ENCODE results near the gene CASP4. TPM values are rescaled to one million over a fixed set of nuclear protein-coding genes. Genes with fewer than 3 reads are reported as not detected.
A peak's percentile ranks its signal among the peaks of the same experiment; 100 is the strongest.
"Not testable (repeated sequence)": the region's sequence is repeated elsewhere in the genome, so short reads cannot be mapped to it uniquely, and the experiment has no call there.

The CASP4 gene
- total and polyA plus RNA-seq, 5 donors from 2014 or later = 108 to 137 (median 116) TPM

DNA sequence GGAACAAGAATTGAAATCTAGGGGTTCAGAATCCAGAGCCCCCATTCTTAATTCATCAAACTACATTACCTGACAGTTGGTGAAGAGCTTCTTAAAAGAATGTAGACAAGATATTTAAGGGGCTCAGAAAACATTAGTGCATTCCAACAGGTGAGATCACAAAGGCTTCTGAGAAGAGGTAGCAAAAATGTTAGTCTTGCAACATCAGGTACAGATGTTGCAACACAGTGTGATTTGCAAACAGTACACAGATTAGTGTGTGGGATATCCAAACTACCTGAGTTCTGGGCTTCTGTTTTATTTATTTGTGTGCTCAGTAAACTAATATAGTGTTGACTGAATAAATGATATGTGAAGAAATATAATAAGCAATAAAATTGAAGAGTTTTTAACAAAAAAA, 11.8 kb downstream of the CASP4 start:
- Histone ChIP-seq H3K4me1 (ENCODE audit: control insufficient read depth, insufficient read depth, low read length, poor library complexity, severe bottlenecking) (peaks cover 48% of the 10 kb centered on the region), H3K4me3 (ENCODE audit: low read depth, low read length) (peak overlapping the region; percentile 22), H3K27me3 (ENCODE audit: control insufficient read depth, insufficient read depth, low read length) (no peaks in the 10 kb centered on the region), H3K36me3 (ENCODE audit: control insufficient read depth, insufficient read depth, low read length) (peaks cover 45% of the 10 kb centered on the region), H3K9me3 (ENCODE audit: control insufficient read depth in 2 of 2, low read length in 2 of 2) (no peaks in the 10 kb centered on the region), H3K27ac (ENCODE audit: insufficient read depth, low read length, poor library complexity, severe bottlenecking) (no peak overlapping the region)
- no peak overlapping the region for H3K27ac Mint-ChIP-seq
- H3K27me3 Mint-ChIP-seq = no peaks in the 10 kb centered on the region
- peaks cover 0 to 2% (median 0%) of the 10 kb centered on the region in 7 donors for H3K9me3 Mint-ChIP-seq
- peaks cover 53 to 76% (median 69%) of the 10 kb centered on the region in 4 donors for H3K4me1 Mint-ChIP-seq
- peak in 1 of 2 donors; percentile 17 for ATAC-seq (ENCODE audit: low read depth in 2 of 2)
- peak overlapping the region in 2 of 4 donors; percentile 5 to 56 for H3K4me3 Mint-ChIP-seq
- H3K36me3 Mint-ChIP-seq = peaks cover 36% of the 10 kb centered on the region
- no peak for DNase-seq

DNA sequence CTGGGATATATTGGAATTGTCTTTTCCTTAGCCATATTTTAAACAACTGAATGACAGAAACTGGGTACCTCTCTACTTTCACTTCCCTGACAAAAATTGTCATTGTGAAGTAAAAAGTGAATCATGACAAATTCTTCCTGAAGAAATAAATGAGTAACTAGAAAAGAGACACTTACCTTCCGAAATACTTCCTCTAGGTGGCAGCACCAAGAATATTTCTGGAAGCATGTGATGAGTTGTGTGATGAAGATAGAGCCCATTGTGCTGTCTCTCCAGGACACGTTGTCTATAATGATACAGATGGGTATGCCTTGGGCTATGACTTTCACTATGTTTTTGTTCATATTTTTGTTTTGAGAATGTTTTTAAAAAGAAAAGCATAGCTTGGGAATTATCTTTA, 21.5 kb downstream of the CASP4 start:
- ATAC-seq (ENCODE audit: low read depth in 2 of 2) (peak; percentile 82 to 86), DNase-seq (peak in 2 of 3 donors; percentile 60 to 75)
- Mint-ChIP-seq H3K4me1 (peaks cover 21 to 32% (median 28%) of the 10 kb centered on the region in 4 donors), H3K9me3 (no peaks in the 10 kb centered on the region), H3K4me3 (no peak overlapping the region), H3K27ac (peak overlapping the region in 1 of 3 donors; percentile 51), H3K36me3 (peaks cover 82% of the 10 kb centered on the region), H3K27me3 (no peaks in the 10 kb centered on the region)
- Histone ChIP-seq H3K4me1 (ENCODE audit: control insufficient read depth, insufficient read depth, low read length, poor library complexity, severe bottlenecking) (peaks cover 4% of the 10 kb centered on the region), H3K36me3 (ENCODE audit: control insufficient read depth, insufficient read depth, low read length) (peaks cover 91% of the 10 kb centered on the region), H3K27ac (ENCODE audit: insufficient read depth, low read length, poor library complexity, severe bottlenecking) (no peak overlapping the region), H3K4me3 (ENCODE audit: low read depth, low read length) (no peak overlapping the region), H3K9me3 (ENCODE audit: control insufficient read depth in 2 of 2, low read length in 2 of 2) (no peaks in the 10 kb centered on the region), H3K27me3 (ENCODE audit: control insufficient read depth, insufficient read depth, low read length) (no peaks in the 10 kb centered on the region)

DNA sequence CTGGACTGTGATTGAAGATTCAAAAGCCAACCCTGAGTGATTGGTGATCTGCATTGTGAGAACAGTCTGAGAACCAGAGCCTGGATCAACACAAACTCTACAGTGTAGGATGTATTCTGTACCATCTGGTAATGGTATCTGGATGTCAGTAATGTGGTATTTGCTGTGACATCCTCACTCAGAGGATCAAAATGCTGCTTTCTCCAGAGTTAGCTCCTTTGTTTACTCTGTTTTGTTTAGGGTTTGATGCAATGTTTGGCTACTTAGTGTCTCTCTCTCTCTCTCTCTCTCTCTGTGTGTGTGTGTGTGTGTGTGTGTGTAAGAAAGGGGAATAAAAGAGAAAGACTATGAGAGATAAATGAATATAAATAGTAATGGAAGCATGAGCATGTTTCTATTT, 24.3 kb downstream of the CASP4 start:
- DNase-seq (no peak), ATAC-seq (ENCODE audit: low read depth in 2 of 2) (no peak)
- H3K27ac ChIP-seq (ENCODE audit: insufficient read depth, low read length, poor library complexity, severe bottlenecking) = no peak overlapping the region
- Mint-ChIP-seq H3K27ac (peak overlapping the region in 2 of 3 donors; percentile 10 to 52), H3K27me3 (no peaks in the 10 kb centered on the region), H3K9me3 (no peaks in the 10 kb centered on the region), H3K36me3 (peaks cover 58% of the 10 kb centered on the region), H3K4me3 (no peak overlapping the region), H3K4me1 (peaks cover 20 to 23% (median 21%) of the 10 kb centered on the region in 4 donors)
- H3K36me3 ChIP-seq (ENCODE audit: control insufficient read depth, insufficient read depth, low read length) = peaks cover 62% of the 10 kb centered on the region
- no peak overlapping the region for H3K4me3 ChIP-seq (ENCODE audit: low read depth, low read length)
- no peaks in the 10 kb centered on the region for H3K9me3 ChIP-seq (ENCODE audit: control insufficient read depth in 2 of 2, low read length in 2 of 2)
- peaks cover 4% of the 10 kb centered on the region for H3K4me1 ChIP-seq (ENCODE audit: control insufficient read depth, insufficient read depth, low read length, poor library complexity, severe bottlenecking)
- H3K27me3 ChIP-seq (ENCODE audit: control insufficient read depth, insufficient read depth, low read length) = no peaks in the 10 kb centered on the region

DNA sequence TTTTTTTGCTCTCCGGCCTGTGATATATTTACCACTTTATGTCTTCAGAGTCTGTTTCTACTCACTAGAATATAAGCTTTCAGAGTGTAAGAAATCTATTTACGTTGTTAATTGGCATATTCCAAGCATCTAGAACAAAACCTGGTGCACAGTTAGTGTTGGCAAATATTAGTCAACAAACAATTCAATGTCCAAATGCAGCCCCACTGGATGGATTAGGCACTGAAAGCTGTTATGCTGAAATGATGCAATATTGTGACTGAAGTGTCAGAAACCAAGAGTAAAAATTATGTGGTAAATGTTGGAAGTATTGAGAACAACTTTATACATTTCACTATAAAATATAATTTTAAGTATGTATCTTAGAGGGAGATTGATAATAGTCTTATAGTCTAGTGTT, 24.8 kb downstream of the CASP4 start:
- H3K36me3 Mint-ChIP-seq = peaks cover 53% of the 10 kb centered on the region
- Histone ChIP-seq H3K4me3 (ENCODE audit: low read depth, low read length) (no peak overlapping the region), H3K4me1 (ENCODE audit: control insufficient read depth, insufficient read depth, low read length, poor library complexity, severe bottlenecking) (peaks cover 4% of the 10 kb centered on the region), H3K36me3 (ENCODE audit: control insufficient read depth, insufficient read depth, low read length) (peaks cover 57% of the 10 kb centered on the region), H3K27me3 (ENCODE audit: control insufficient read depth, insufficient read depth, low read length) (no peaks in the 10 kb centered on the region), H3K9me3 (ENCODE audit: control insufficient read depth in 2 of 2, low read length in 2 of 2) (no peaks in the 10 kb centered on the region), H3K27ac (ENCODE audit: insufficient read depth, low read length, poor library complexity, severe bottlenecking) (no peak overlapping the region)
- no peak for ATAC-seq (ENCODE audit: low read depth in 2 of 2)
- H3K9me3 Mint-ChIP-seq = no peaks in the 10 kb centered on the region
- H3K27ac Mint-ChIP-seq = no peak overlapping the region
- peaks cover 16 to 21% (median 20%) of the 10 kb centered on the region in 4 donors for H3K4me1 Mint-ChIP-seq
- H3K4me3 Mint-ChIP-seq = no peak overlapping the region
- no peak for DNase-seq
- no peaks in the 10 kb centered on the region for H3K27me3 Mint-ChIP-seq

DNA sequence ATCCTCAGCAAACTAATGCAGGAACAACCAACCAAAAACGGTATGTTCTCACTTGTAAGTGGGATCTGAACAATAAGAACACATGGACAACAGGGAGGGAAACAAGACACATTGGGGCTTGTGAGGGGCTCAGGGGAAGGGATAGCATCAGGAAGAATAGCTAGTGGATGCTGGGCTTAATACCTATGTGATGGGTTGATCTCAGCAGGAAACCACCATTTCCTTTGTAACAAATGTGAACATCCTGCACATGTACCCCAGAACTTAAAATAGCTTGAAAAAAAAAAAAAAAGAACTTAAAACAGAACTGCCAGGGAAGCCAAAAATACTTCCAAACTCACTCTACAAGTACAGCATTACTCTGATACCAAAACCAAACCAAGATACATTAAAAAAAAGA, 33.8 kb downstream of the CASP4 start:
- H3K27me3 Mint-ChIP-seq = no peaks in the 10 kb centered on the region
- no peaks in the 10 kb centered on the region for H3K36me3 ChIP-seq (ENCODE audit: control insufficient read depth, insufficient read depth, low read length)
- no peak overlapping the region for H3K27ac ChIP-seq (ENCODE audit: insufficient read depth, low read length, poor library complexity, severe bottlenecking)
- no peaks in the 10 kb centered on the region for H3K27me3 ChIP-seq (ENCODE audit: control insufficient read depth, insufficient read depth, low read length)
- peaks cover 4% of the 10 kb centered on the region for H3K36me3 Mint-ChIP-seq
- peak overlapping the region; percentile 52 for H3K4me3 ChIP-seq (ENCODE audit: low read depth, low read length)
- ATAC-seq (ENCODE audit: low read depth in 2 of 2) (peak; percentile 71 to 74), DNase-seq (peak in 2 of 3 donors; percentile 29 to 53)
- peaks cover 19 to 45% (median 43%) of the 10 kb centered on the region in 4 donors for H3K4me1 Mint-ChIP-seq
- peaks cover 0 to 5% of the 10 kb centered on the region in 2 experiments for H3K9me3 ChIP-seq (ENCODE audit: control insufficient read depth in 2 of 2, low read length in 2 of 2)
- peaks cover 0 to 17% (median 0%) of the 10 kb centered on the region in 7 donors for H3K9me3 Mint-ChIP-seq
- peaks cover 17% of the 10 kb centered on the region for H3K4me1 ChIP-seq (ENCODE audit: control insufficient read depth, insufficient read depth, low read length, poor library complexity, severe bottlenecking)
- peak overlapping the region; percentile 43 to 79 (median 58) for H3K4me3 Mint-ChIP-seq
- H3K27ac Mint-ChIP-seq = peak overlapping the region in 1 of 3 donors; percentile 7

DNA sequence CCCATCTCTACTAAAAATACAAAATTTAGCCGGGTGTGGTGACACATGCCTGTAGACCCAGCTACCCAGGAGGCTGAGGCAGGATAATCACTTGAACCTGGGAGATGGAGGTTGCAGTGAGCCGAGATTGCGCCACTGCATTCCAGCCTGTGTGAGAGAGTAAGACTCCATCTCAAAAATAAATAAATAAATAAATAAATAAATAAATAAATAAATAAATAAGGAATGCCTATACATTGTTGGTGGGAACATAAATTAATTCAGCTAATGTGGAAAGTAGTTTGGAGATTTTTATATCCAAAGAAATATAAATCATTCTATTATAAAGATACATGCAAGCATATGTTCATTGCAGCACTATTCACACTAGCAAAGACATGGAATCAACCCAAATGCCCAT, 34.3 kb downstream of the CASP4 start:
- H3K27ac ChIP-seq (ENCODE audit: insufficient read depth, low read length, poor library complexity, severe bottlenecking); DNase-seq; H3K9me3 ChIP-seq (ENCODE audit: control insufficient read depth in 2 of 2, low read length in 2 of 2); H3K36me3 Mint-ChIP-seq; H3K36me3 ChIP-seq (ENCODE audit: control insufficient read depth, insufficient read depth, low read length); H3K27me3 ChIP-seq (ENCODE audit: control insufficient read depth, insufficient read depth, low read length); ATAC-seq (ENCODE audit: low read depth in 2 of 2); H3K27me3 Mint-ChIP-seq: not testable (repeated sequence)
- H3K4me1 Mint-ChIP-seq = peaks cover 19 to 45% (median 43%) of the 10 kb centered on the region in 4 donors
- Histone ChIP-seq H3K4me1 (ENCODE audit: control insufficient read depth, insufficient read depth, low read length, poor library complexity, severe bottlenecking) (peaks cover 17% of the 10 kb centered on the region), H3K4me3 (ENCODE audit: low read depth, low read length) (peak overlapping the region; percentile 52)
- peak overlapping the region in 3 of 4 donors; percentile 47 to 79 (median 68) for H3K4me3 Mint-ChIP-seq
- H3K27ac Mint-ChIP-seq = peak overlapping the region in 1 of 3 donors; percentile 7
- H3K9me3 Mint-ChIP-seq = peaks cover 0 to 23% (median 2%) of the 10 kb centered on the region in 7 donors

DNA sequence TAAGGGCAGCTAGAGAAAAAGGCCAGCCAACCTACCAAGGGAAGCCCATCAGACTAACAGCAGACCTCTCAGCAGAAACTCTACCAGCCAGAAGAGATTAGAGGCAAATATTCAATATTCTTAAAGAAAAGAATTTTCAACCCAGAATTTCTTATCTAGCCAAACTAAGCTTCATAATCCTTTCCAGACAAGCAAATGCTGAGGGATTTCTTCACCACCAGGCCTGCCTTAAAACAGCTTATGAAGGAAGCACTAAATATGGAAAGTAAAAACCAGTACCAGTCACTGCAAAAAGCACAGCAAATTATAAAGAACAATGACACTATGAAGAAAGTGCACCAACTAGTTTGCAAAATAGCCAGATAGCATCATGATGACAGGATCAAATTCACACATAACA, 39.6 kb downstream of the CASP4 start:
- no peaks in the 10 kb centered on the region for H3K27me3 Mint-ChIP-seq

More for the DNA sequence above, 39.6 kb downstream of the CASP4 start:
- Mint-ChIP-seq H3K27ac (peak overlapping the region in 1 of 3 donors; percentile 37), H3K4me1 (peaks cover 11 to 33% (median 22%) of the 10 kb centered on the region in 4 donors), H3K36me3 (peaks cover 7% of the 10 kb centered on the region), H3K9me3 (peaks cover 0 to 29% (median 4%) of the 10 kb centered on the region in 7 donors), H3K4me3 (no peak overlapping the region)
- Histone ChIP-seq H3K9me3 (ENCODE audit: control insufficient read depth in 2 of 2, low read length in 2 of 2) (peaks cover 0 to 9% of the 10 kb centered on the region in 2 experiments), H3K27ac (ENCODE audit: insufficient read depth, low read length, poor library complexity, severe bottlenecking) (no peak overlapping the region), H3K4me1 (ENCODE audit: control insufficient read depth, insufficient read depth, low read length, poor library complexity, severe bottlenecking) (peaks cover 1% of the 10 kb centered on the region), H3K4me3 (ENCODE audit: low read depth, low read length) (no peak overlapping the region), H3K36me3 (ENCODE audit: control insufficient read depth, insufficient read depth, low read length) (no peaks in the 10 kb centered on the region), H3K27me3 (ENCODE audit: control insufficient read depth, insufficient read depth, low read length) (no peaks in the 10 kb centered on the region)
- ATAC-seq (ENCODE audit: low read depth in 2 of 2) (no peak), DNase-seq (no peak)
